A673 (cell line): ENCODE results near the gene KRT74. TPM values are rescaled to one million over a fixed set of nuclear protein-coding genes. Genes with fewer than 3 reads are reported as not detected.

Experiments
- BruUV-seq: library from RNA; stranded (reverse); fragments of 400-500 nt; replicated peaks from 2 replicates; lab custom pipeline; 2021; lab: Mats Ljungman, UMichigan
- CTCF ChIA-PET: fragments of 300-600 bp; sonication (Branson Sonifier 250); formaldehyde crosslinking; loops from one replicate; lab custom pipeline; 2022; ENCODE audit warnings: antibody characterized with exemption; lab: Charles Lee
- POLR2A ChIA-PET: fragments of 300-600 bp; sonication (Branson Sonifier 250); formaldehyde crosslinking; loops from one replicate; lab custom pipeline; 2022; ENCODE audit warnings: antibody characterized with exemption; ENCODE audit not compliant: low non-redundant PET; lab: Charles Lee
- DNase-seq: peaks from one replicate; pipeline ENCODE4 v3.0.0-alpha.2; 2015; ENCODE audit warnings: low spot score
- H3K27ac ChIP-seq: fragments of 200-600 bp; sonication (generic); 2 replicates; pipeline ENCODE4 v1.5.1; 2016; ENCODE audit warnings: mixed run types, low read depth, mild to moderate bottlenecking, mixed read lengths, antibody characterized with exemption, low read length; ENCODE audit not compliant: poor library complexity, severe bottlenecking
- H3K27me3 ChIP-seq: fragments of 200-600 bp; sonication (generic); replicated peaks from 2 replicates; pipeline ENCODE4 v1.6.1; 2017; ENCODE audit warnings: mixed run types, low read depth, mild to moderate bottlenecking, mixed read lengths, antibody characterized with exemption, low read length; ENCODE audit not compliant: insufficient read depth, poor library complexity
- H3K36me3 ChIP-seq: fragments of 200-600 bp; sonication (generic); 2 replicates; pipeline ENCODE4 v1.6.1; 2016; ENCODE audit warnings: mixed run types, mild to moderate bottlenecking, mixed read lengths, antibody characterized with exemption, low read length; ENCODE audit not compliant: insufficient read depth, poor library complexity, severe bottlenecking
- H3K4me1 ChIP-seq: fragments of 200-600 bp; sonication (generic); 2 replicates; pipeline ENCODE4 v1.6.1; 2017; ENCODE audit warnings: mixed run types, mild to moderate bottlenecking, mixed read lengths, antibody characterized with exemption, low read length; ENCODE audit not compliant: insufficient read depth, poor library complexity, severe bottlenecking
- H3K4me3 ChIP-seq: fragments of 200-600 bp; sonication (generic); 2 replicates; pipeline ENCODE4 v1.5.1; 2016; ENCODE audit warnings: low read depth, mixed run types, mild to moderate bottlenecking, mixed read lengths, low read length; ENCODE audit not compliant: poor library complexity, severe bottlenecking
- H3K9me3 ChIP-seq: fragments of 200-600 bp; sonication (generic); 2 replicates; pipeline ENCODE4 v1.6.1; 2016; ENCODE audit warnings: mixed run types, low read depth, mild to moderate bottlenecking, mixed read lengths, antibody characterized with exemption, low read length; ENCODE audit not compliant: poor library complexity, severe bottlenecking
- CTCF ChIP-seq: fragments of 300-800, 200-600 bp; sonication (generic); conservative IDR thresholded peaks from 2 replicates; pipeline ENCODE4 v1.5.1; 2017; ENCODE audit warnings: low read depth, mild to moderate bottlenecking, antibody characterized with exemption, low read length, moderate library complexity, mixed read lengths
- EZH2 ChIP-seq: fragments of 200-600 bp; sonication (generic); IDR thresholded peaks from 2 replicates; pipeline ENCODE4 v1.6.1; 2017; ENCODE audit warnings: borderline replicate concordance, low read depth, mild to moderate bottlenecking, mixed read lengths, antibody characterized with exemption, low read length; ENCODE audit not compliant: poor library complexity, severe bottlenecking
- intact Hi-C: fragments of 100-400 bp; cut with micrococcal nuclease; formaldehyde crosslinking; loops from one replicate; pipeline ENCODE4 v1.10.0; 2022; ENCODE audit not compliant: unreplicated experiment
- total RNA-seq: library from RNA; stranded (reverse); gene quantifications from 2 replicates; pipeline ENCODE4 v1.2.3, GENCODE V29; 2021

The KRT74 gene
- total RNA-seq, 1 experiment from 2014 or later = not detected

- CTCF ChIA-PET = no interaction called here
- no peak for DNase-seq
- no peaks in the 10 kb centered on the region for H3K27me3 ChIP-seq
- H3K36me3 ChIP-seq = no peaks in the 10 kb centered on the region
- H3K27ac ChIP-seq = no peak overlapping the region
- POLR2A ChIA-PET = no interaction called here
- H3K9me3 ChIP-seq = no peaks in the 10 kb centered on the region
- intact Hi-C loops = no loop called here
- no TSS peak for BruUV-seq
- no peak for TF ChIP-seq CTCF
- no peak for TF ChIP-seq EZH2
- H3K4me3 ChIP-seq = no peak overlapping the region
- peaks cover 14% of the 10 kb centered on the region for H3K4me1 ChIP-seq
These were observed 49.3 kb downstream of the KRT74 start for GRCh38 chr12:52524241-52524897.

- intact Hi-C loops = no loop called here
- H3K4me1 ChIP-seq = peaks cover 14% of the 10 kb centered on the region
- TF ChIP-seq CTCF (no peak), EZH2 (no peak)
- H3K4me3 ChIP-seq = no peak overlapping the region
- no peaks in the 10 kb centered on the region for H3K36me3 ChIP-seq
- no peaks in the 10 kb centered on the region for H3K9me3 ChIP-seq
- CTCF ChIA-PET = no interaction called here
- DNase-seq = no peak
- H3K27ac ChIP-seq = no peak overlapping the region
- POLR2A ChIA-PET = no interaction called here
- no peaks in the 10 kb centered on the region for H3K27me3 ChIP-seq
- no TSS peak for BruUV-seq
These were observed 49.8 kb downstream of the KRT74 start for GRCh38 chr12:52523824-52524223.

GRCh38 chr12:52522346-52523011 is 51.2 kb downstream of the KRT74 start:
- Histone ChIP-seq H3K4me3 (no peak overlapping the region), H3K36me3 (no peaks in the 10 kb centered on the region), H3K9me3 (no peaks in the 10 kb centered on the region), H3K27me3 (no peaks in the 10 kb centered on the region), H3K4me1 (peaks cover 14% of the 10 kb centered on the region), H3K27ac (no peak overlapping the region)
- no TSS peak for BruUV-seq
- peak; percentile 29 for DNase-seq
- POLR2A ChIA-PET = no interaction called here
- CTCF ChIA-PET = no interaction called here
- intact Hi-C loops = no loop called here
- TF ChIP-seq EZH2 (no peak), CTCF (no peak)
